ENCODE measurements around the gene SLC8A3.
A peak's percentile ranks its signal among the peaks of the same experiment; 100 is the strongest.

SLC8A3 gene

GRCh38 chr14:70029296-70030132, 159.2 kb downstream of the SLC8A3 start:
- DNase-seq (ENCODE audit: low read depth in 2 of 2, low spot score in 1 of 2) = no peak

DNA sequence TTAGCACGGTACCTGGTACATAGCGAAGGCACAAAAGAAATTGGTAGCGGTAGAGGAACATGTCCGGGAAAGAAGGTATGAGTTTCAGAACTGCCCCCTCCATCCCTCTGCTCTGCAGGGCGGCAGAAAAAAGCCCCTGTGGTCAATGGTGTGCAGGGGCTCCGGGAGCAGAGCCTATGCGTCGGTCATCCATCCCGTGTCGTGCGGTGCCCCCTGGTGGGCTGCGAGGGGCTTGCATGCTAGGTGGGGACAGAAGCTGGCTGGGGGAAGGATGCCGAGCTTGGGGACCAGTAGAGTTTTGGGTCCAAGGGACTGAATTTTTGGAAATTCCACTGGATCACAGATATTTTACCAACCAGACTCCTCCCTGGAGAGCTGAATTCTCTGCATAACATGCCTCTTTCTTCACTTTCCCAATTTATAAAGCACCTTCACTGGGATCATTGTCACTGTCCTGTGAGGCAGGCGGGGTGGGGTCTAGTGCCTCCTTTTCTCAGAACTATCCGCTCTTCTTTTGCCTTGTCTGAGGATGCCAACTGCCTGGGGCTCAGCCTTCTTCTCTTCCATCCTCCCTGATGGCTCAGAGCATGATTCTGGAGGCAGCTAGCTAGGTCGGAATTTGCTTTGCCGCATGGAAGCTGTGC, 160.8 kb downstream of the SLC8A3 start:
- peak; percentile 7 to 23 for DNase-seq (ENCODE audit: low read depth in 2 of 2, low spot score in 1 of 2)

GRCh38 chr14:70023871-70024270, 164.9 kb downstream of the SLC8A3 start:
- no peak for DNase-seq (ENCODE audit: low read depth in 2 of 2, low spot score in 1 of 2)

- DNase-seq (ENCODE audit: low read depth in 2 of 2, low spot score in 1 of 2) = no peak
These were observed 165.8 kb downstream of the SLC8A3 start for GRCh38 chr14:70022771-70023445.

- DNase-seq (ENCODE audit: low read depth in 2 of 2, low spot score in 1 of 2) = no peak
These were observed 167.1 kb downstream of the SLC8A3 start for GRCh38 chr14:70021548-70022220.

DNA sequence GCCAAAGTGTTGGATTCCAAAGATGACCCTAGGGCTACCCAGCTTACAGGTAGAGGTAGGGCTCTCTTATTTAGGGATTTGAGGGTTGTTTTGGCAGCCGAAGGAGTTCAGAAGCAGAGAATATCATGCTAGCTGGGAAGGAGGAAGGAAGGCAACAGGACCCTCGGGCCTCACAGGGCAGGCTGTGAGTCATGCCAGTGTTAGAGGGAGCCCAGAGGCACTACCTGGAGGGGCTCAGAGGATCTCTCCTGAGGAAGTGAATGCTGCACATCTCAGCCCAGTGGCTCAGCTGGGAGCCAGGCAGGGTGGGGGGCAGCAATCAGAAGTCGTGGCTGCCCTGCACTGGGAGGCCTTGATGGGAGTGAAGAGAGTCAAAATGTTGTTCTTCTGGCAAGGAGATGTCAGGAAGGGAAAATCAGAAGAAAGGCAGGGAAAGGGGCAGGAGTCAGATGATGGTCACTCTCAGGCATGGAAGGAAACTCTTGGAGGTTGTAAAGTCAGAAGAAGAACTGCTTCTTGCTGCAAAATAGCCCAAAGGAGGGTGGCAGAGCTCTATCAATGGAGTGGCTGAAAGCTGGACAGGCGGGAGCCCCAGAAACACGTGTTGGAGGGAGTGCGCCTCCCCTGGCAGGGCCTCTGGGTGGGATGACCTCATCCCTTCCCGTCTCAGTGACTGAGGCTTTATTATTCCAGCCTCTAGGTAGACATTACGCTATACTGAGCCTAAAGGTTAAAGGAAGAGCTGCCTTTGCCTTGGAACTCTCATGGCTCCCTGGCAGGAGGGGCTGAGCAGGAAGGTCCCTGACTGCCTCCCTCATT, 168.2 kb downstream of the SLC8A3 start:
- DNase-seq (ENCODE audit: low read depth in 2 of 2, low spot score in 1 of 2) = no peak

GRCh38 chr14:70019695-70020094, 169.1 kb downstream of the SLC8A3 start:
- no peak for DNase-seq (ENCODE audit: low read depth in 2 of 2, low spot score in 1 of 2)

- no peak for DNase-seq (ENCODE audit: low read depth in 2 of 2, low spot score in 1 of 2)
These were observed 170.0 kb downstream of the SLC8A3 start for GRCh38 chr14:70018713-70019211.

- DNase-seq (ENCODE audit: low read depth in 2 of 2, low spot score in 1 of 2) = no peak
These were observed 170.5 kb downstream of the SLC8A3 start for GRCh38 chr14:70018230-70018629.

- no peak for DNase-seq (ENCODE audit: low read depth in 2 of 2, low spot score in 1 of 2)
These were observed 174.2 kb downstream of the SLC8A3 start for GRCh38 chr14:70014406-70015095.

- no peak for DNase-seq (ENCODE audit: low read depth in 2 of 2, low spot score in 1 of 2)
These were observed 175.4 kb downstream of the SLC8A3 start for GRCh38 chr14:70013271-70013873.

DNA sequence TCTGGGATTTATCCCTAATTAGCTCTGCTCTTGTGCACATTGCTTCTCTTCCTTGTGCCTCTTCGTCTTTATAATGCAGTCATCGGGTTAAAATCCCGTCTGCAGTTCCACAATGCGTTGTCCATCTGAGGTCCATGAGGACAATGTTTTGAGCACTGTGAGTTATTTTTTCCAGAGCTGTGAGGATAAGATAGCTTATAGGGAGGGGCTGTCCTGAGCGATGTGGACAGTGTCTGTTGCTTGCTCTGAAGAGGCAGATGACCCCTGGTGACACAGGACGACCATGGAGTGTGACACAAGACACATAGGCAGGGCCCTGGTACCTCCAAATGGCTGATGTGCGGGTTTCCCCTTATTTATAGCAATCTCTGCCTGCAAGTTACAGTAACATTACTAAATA, 177.0 kb downstream of the SLC8A3 start:
- DNase-seq (ENCODE audit: low read depth in 2 of 2, low spot score in 1 of 2) = no peak

- no peak for DNase-seq (ENCODE audit: low read depth in 2 of 2, low spot score in 1 of 2)
These were observed 177.7 kb downstream of the SLC8A3 start for GRCh38 chr14:70011098-70011497.

GRCh38 chr14:70009961-70010360, 178.8 kb downstream of the SLC8A3 start:
- DNase-seq (ENCODE audit: low read depth in 2 of 2, low spot score in 1 of 2) = no peak

DNA sequence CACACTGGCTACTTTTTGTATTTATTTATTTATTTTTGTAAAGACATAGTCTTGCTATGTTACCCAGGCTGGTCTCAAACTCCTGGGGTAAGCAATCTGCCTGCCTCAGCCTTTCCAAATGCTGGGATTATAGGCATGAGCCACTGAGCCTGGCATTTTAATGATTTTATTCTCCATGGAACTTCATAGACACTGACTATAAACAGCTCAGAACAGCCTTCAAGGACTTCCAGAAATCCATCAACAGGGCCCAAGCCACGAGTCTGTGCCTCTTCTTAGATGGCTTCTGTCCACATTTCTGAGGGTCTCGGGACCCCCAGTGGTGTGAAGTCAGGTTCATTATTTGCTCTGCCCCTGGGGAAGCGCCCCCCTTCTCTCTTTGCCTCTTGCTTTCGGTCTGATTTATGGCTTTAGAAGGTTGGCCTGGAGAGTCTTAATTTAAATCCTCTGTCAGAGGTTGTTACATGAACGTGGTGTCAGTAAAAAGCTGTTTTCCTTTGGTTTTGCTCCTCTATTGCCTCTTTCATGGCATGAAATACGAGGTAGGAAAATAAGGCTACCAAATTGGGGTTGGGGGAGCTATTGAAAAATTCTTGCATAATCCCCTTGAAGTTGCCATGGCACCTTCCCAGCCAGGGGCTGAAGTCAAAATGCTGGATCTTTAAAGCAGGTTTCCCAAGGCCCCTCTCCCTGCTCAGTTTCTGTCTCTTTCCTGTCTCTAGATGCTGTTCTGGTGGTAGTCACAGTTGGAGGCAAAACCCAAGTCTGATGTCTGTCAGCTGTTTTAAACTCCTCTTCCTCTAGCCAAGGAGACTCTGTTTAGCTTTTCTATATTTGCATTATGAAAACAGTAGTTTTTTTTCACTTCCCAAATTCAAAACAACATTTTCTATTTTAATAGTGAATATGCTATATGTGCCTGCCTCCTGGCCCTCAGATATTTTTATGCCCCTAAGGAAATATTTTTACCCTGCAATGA, 180.2 kb downstream of the SLC8A3 start:
- no peak for DNase-seq (ENCODE audit: low read depth in 2 of 2, low spot score in 1 of 2)

DNA sequence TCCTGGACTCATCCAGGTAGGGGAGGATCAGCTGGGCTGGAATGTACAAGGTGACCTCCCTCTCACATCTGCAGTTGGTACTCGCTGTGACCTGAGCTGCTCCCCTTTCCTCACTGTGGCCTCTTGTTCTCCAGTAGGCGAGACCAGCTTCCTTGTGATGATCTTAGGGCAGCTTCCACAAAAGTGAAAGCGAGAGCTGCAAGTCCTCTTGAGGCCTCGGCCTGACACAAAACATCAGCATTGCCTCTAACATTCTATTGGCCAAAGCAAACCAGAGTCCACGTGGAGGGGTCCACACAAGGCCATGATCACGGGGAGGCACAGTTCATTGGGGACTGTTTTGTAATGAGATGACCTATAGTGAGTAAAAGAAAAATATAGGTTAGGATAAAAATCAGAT, 182.1 kb downstream of the SLC8A3 start:
- DNase-seq (ENCODE audit: low read depth in 2 of 2, low spot score in 1 of 2) = no peak

DNA sequence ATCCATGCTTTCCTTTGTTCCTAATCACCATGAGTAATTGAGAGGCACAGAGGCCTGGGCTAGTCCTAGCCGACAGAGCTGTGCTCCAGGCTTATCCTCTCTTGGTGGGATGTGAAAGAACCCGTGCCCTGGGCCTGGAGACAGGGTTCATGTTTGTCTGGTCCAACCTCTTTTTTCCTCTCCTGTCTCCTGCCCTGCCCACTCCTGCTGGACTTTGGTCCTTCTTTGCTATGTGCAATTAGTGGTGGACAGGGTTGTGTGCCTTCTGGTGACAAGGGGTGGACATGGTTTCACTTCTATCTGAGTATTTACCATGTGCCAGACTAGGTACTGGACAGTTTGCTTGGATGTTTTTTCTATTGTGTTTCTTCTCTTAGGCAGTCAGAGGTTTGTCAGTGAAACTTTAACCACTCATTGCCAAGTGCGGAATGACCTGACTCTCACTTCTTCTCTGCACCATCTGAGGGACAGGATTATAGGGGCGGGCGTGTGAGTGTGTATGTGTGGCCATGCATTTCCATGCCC, 183.4 kb downstream of the SLC8A3 start:
- DNase-seq (ENCODE audit: low read depth in 2 of 2, low spot score in 1 of 2) = no peak

GRCh38 chr14:70004791-70005190, 184.0 kb downstream of the SLC8A3 start:
- DNase-seq (ENCODE audit: low read depth in 2 of 2, low spot score in 1 of 2) = no peak

Measured in stimulated activated CD8-positive, alpha-beta memory T cell treated with anti-CD3 and anti-CD28 coated beads, Interleukin-4, amount 100 ng/mL, for 1 hour (primary cell).